SK-N-SH treated with all-trans-retinoic acid at 6 μM for 48 hours (cell line): ENCODE data around the gene LRRIQ1.

ENCODE experiments used
- ATAC-seq: fragments of 200-7000 bp; cut with Tn5 transposase; 3 replicates; pipeline ENCODE4 v1.9.1; 2020; ENCODE audit warnings: mild to moderate bottlenecking, moderate library complexity
- ARNTL ChIP-seq: fragments of 450-650 bp; formaldehyde crosslinking; IDR thresholded peaks from 2 replicates; pipeline ENCODE4 v1.5.0; 2020; ENCODE audit warnings: low read depth, mild to moderate bottlenecking, moderate library complexity, borderline replicate concordance
- BACH2 ChIP-seq: fragments of 250-450 bp; sonication (Bioruptor Pico); IDR thresholded peaks from 2 replicates; pipeline ENCODE4 v1.9.0; 2021; ENCODE audit warnings: mild to moderate bottlenecking, borderline replicate concordance
- CSDC2 ChIP-seq: fragments of 250-450 bp; sonication (Bioruptor Pico); IDR thresholded peaks from 2 replicates; pipeline ENCODE4 v1.5.0; 2020; ENCODE audit warnings: mild to moderate bottlenecking, moderate library complexity
- ESRRG ChIP-seq: fragments of 250-450 bp; sonication (Bioruptor Pico); IDR thresholded peaks from 2 replicates; pipeline ENCODE4 v1.6.1; 2021; ENCODE audit warnings: mild to moderate bottlenecking
- GLIS3 ChIP-seq: fragments of 250-450 bp; sonication (Bioruptor Pico); IDR thresholded peaks from 2 replicates; pipeline ENCODE4 v1.5.0; 2020; ENCODE audit warnings: mild to moderate bottlenecking, moderate library complexity
- ISL1 ChIP-seq: fragments of 250-450 bp; sonication (Bioruptor Pico); IDR thresholded peaks from 2 replicates; pipeline ENCODE4 v2.1.2; 2022; ENCODE audit warnings: mild to moderate bottlenecking, moderate library complexity
- OSR1 ChIP-seq: fragments of 250-450 bp; sonication (Bioruptor Pico); IDR thresholded peaks from 2 replicates; pipeline ENCODE4 v1.8.0; 2022; ENCODE audit warnings: moderate library complexity, mild to moderate bottlenecking, inconsistent platforms
- PPARA ChIP-seq: fragments of 250-450 bp; sonication (Bioruptor Pico); IDR thresholded peaks from 2 replicates; pipeline ENCODE4 v1.5.0; 2020; ENCODE audit warnings: mild to moderate bottlenecking, borderline replicate concordance
- RARB ChIP-seq: fragments of 250-450 bp; sonication (Bioruptor Pico); IDR thresholded peaks from 2 replicates; pipeline ENCODE4 v1.8.0; 2021; ENCODE audit warnings: mild to moderate bottlenecking, moderate library complexity
- SNAI2 ChIP-seq: fragments of 250-450 bp; sonication (Bioruptor Pico); IDR thresholded peaks from 2 replicates; pipeline ENCODE4 v1.5.0; 2020; ENCODE audit warnings: mild to moderate bottlenecking, moderate library complexity
- TCF4 ChIP-seq: fragments of 250-450 bp; sonication (Bioruptor Pico); IDR thresholded peaks from 2 replicates; pipeline ENCODE4 v1.8.0; 2021; ENCODE audit warnings: mild to moderate bottlenecking, moderate library complexity, borderline replicate concordance
- TOX ChIP-seq: fragments of 250-450 bp; sonication (Bioruptor Pico); IDR thresholded peaks from 2 replicates; pipeline ENCODE4 v1.8.0; 2021; ENCODE audit warnings: mild to moderate bottlenecking, moderate library complexity, borderline replicate concordance
- ZC3H10 ChIP-seq: fragments of 250-450 bp; sonication (Bioruptor Pico); IDR thresholded peaks from 2 replicates; pipeline ENCODE4 v1.5.1; 2021; ENCODE audit warnings: mild to moderate bottlenecking, moderate library complexity
- ZFP3 ChIP-seq: fragments of 250-450 bp; sonication (Bioruptor Pico); IDR thresholded peaks from 2 replicates; pipeline ENCODE4 v1.5.0; 2020; ENCODE audit warnings: mild to moderate bottlenecking, moderate library complexity
- ZFP30 ChIP-seq: fragments of 450-650 bp; formaldehyde crosslinking; IDR thresholded peaks from 2 replicates; pipeline ENCODE4 v1.5.0; 2022; ENCODE audit warnings: mild to moderate bottlenecking, moderate library complexity
- ZNF565 ChIP-seq: fragments of 450-650 bp; formaldehyde crosslinking; conservative IDR thresholded peaks from 2 replicates; pipeline ENCODE4 v1.5.0; 2020; ENCODE audit warnings: low read depth, mild to moderate bottlenecking, moderate library complexity
- ZNF70 ChIP-seq: fragments of 450-650 bp; formaldehyde crosslinking; IDR thresholded peaks from 2 replicates; pipeline ENCODE4 v1.5.0; 2020; ENCODE audit warnings: mild to moderate bottlenecking, moderate library complexity
- ZNF8 ChIP-seq: fragments of 450-650 bp; formaldehyde crosslinking; IDR thresholded peaks from 2 replicates; pipeline ENCODE4 v1.5.0; 2020; ENCODE audit warnings: mild to moderate bottlenecking, moderate library complexity
- TF ChIP-seq, protein P1 (sequence below): fragments of 250-450 bp; sonication (Bioruptor Pico); IDR thresholded peaks from 2 replicates; pipeline ENCODE4 v1.8.0; 2020; ENCODE audit warnings: mild to moderate bottlenecking, moderate library complexity, borderline replicate concordance
- TF ChIP-seq, protein P2 (sequence below): fragments of 250-450 bp; sonication (Bioruptor Pico); IDR thresholded peaks from 2 replicates; pipeline ENCODE4 v1.5.1; 2021; ENCODE audit warnings: mild to moderate bottlenecking, moderate library complexity
- TF ChIP-seq, protein P3 (sequence below): fragments of 250-450 bp; sonication (Bioruptor Pico); IDR thresholded peaks from 2 replicates; pipeline ENCODE4 v1.5.1; 2020; ENCODE audit warnings: low read depth, mild to moderate bottlenecking, moderate library complexity
- TF ChIP-seq, protein P4 (sequence below): fragments of 250-450 bp; sonication (Bioruptor Pico); IDR thresholded peaks from 2 replicates; pipeline ENCODE4 v1.8.0; 2021; ENCODE audit warnings: low read depth, mild to moderate bottlenecking, moderate library complexity, borderline replicate concordance

Gene LRRIQ1

DNA sequence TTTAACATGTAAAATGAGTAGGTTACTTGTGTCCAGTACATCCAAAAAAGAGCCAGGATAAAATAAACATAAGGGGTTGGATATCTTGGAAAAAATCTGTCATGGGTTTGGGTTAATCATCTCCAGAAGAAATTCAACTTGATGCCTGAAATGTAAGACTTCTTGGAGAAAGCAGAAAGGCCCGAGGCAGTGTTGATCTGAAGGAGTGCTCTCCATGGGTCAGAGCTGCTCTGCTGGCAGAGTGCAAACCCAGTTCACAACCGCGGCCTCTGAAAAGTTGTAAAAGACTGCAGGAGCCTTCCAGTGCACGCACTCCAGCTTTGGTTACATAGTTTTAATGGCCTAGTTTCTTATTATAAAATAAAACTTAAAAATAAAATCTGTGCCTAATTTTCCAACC is 146.5 kb downstream of the LRRIQ1 start:
- no peak for ATAC-seq
- no peak for TF ChIP-seq CSDC2
- no peak for TF ChIP-seq ZNF8 (CRISPR knock-in tag)
- no peak for TF ChIP-seq ZFP30 (CRISPR knock-in tag)
- TF ChIP-seq, protein P1, sequence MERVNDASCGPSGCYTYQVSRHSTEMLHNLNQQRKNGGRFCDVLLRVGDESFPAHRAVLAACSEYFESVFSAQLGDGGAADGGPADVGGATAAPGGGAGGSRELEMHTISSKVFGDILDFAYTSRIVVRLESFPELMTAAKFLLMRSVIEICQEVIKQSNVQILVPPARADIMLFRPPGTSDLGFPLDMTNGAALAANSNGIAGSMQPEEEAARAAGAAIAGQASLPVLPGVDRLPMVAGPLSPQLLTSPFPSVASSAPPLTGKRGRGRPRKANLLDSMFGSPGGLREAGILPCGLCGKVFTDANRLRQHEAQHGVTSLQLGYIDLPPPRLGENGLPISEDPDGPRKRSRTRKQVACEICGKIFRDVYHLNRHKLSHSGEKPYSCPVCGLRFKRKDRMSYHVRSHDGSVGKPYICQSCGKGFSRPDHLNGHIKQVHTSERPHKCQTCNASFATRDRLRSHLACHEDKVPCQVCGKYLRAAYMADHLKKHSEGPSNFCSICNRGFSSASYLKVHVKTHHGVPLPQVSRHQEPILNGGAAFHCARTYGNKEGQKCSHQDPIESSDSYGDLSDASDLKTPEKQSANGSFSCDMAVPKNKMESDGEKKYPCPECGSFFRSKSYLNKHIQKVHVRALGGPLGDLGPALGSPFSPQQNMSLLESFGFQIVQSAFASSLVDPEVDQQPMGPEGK (CRISPR knock-in tag): no peak
- TF ChIP-seq ESRRG (CRISPR knock-in tag): no peak
- no peak for TF ChIP-seq PPARA (CRISPR knock-in tag)
- no peak for TF ChIP-seq ZFP3 (CRISPR knock-in tag)
- TF ChIP-seq, protein P2, sequence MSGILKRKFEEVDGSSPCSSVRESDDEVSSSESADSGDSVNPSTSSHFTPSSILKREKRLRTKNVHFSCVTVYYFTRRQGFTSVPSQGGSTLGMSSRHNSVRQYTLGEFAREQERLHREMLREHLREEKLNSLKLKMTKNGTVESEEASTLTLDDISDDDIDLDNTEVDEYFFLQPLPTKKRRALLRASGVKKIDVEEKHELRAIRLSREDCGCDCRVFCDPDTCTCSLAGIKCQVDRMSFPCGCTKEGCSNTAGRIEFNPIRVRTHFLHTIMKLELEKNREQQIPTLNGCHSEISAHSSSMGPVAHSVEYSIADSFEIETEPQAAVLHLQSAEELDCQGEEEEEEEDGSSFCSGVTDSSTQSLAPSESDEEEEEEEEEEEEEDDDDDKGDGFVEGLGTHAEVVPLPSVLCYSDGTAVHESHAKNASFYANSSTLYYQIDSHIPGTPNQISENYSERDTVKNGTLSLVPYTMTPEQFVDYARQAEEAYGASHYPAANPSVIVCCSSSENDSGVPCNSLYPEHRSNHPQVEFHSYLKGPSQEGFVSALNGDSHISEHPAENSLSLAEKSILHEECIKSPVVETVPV (CRISPR knock-in tag): no peak
- TF ChIP-seq, protein P3, sequence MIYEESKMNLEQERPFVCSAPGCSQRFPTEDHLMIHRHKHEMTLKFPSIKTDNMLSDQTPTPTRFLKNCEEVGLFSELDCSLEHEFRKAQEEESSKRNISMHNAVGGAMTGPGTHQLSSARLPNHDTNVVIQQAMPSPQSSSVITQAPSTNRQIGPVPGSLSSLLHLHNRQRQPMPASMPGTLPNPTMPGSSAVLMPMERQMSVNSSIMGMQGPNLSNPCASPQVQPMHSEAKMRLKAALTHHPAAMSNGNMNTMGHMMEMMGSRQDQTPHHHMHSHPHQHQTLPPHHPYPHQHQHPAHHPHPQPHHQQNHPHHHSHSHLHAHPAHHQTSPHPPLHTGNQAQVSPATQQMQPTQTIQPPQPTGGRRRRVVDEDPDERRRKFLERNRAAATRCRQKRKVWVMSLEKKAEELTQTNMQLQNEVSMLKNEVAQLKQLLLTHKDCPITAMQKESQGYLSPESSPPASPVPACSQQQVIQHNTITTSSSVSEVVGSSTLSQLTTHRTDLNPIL (CRISPR knock-in tag): no peak
- TF ChIP-seq GLIS3: no peak
- TF ChIP-seq, protein P4, sequence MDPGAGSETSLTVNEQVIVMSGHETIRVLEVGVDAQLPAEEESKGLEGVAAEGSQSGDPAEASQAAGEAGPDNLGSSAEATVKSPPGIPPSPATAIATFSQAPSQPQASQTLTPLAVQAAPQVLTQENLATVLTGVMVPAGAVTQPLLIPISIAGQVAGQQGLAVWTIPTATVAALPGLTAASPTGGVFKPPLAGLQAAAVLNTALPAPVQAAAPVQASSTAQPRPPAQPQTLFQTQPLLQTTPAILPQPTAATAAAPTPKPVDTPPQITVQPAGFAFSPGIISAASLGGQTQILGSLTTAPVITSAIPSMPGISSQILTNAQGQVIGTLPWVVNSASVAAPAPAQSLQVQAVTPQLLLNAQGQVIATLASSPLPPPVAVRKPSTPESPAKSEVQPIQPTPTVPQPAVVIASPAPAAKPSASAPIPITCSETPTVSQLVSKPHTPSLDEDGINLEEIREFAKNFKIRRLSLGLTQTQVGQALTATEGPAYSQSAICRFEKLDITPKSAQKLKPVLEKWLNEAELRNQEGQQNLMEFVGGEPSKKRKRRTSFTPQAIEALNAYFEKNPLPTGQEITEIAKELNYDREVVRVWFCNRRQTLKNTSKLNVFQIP (CRISPR knock-in tag): no peak
- TF ChIP-seq ZC3H10: no peak

DNA sequence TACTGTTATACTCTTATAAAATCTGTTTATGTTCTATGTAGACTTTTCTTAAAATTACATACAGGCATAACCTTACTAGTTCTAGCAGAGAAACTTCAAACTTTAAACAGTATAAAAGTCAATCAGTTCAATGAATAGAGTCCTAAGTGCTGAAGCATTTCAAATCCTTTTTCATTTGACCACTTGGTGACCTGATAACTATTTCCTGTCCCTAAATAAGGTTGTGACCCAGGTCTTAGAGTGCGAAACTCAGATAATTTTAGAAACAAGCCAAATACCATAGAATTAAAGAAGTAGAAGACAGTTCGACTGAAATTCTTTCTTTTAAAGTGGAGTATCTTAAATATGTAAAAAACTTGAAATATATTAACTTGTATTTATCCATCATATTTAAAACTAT is 147.7 kb downstream of the LRRIQ1 start:
- no peak for ATAC-seq
- no peak for TF ChIP-seq TOX (CRISPR knock-in tag)
- no peak for TF ChIP-seq CSDC2
- no peak for TF ChIP-seq GLIS3
- TF ChIP-seq OSR1: no peak
- no peak for TF ChIP-seq ARNTL (CRISPR knock-in tag)
- no peak for TF ChIP-seq RARB (CRISPR knock-in tag)
- TF ChIP-seq, protein P4 (CRISPR knock-in tag): no peak
- TF ChIP-seq ISL1: no peak
- no peak for TF ChIP-seq ZNF8 (CRISPR knock-in tag)
- no peak for TF ChIP-seq TCF4
- TF ChIP-seq ZNF70 (CRISPR knock-in tag): no peak
- TF ChIP-seq, all 23 proteins: peak for 0

DNA sequence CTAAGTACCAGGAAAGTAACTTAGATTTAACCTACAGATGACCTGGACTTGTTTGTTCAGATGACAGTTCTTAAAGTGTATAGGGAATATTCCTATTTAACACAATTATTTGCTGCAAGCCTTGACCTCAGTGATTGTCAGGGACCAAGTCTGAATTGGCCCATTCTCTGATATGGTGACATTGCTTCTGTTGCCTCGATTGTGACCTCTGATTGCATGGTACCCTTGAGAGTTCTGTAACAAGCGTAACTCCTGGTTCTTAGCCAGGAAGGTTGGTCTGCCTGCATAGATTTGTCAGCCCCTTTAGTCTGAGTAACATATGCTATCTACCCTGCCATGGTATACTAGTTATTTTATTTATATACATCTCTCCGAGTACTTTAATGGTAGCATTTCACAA is 150.1 kb downstream of the LRRIQ1 start:
- ATAC-seq: no peak
- TF ChIP-seq ZFP3 (CRISPR knock-in tag) (no peak), BACH2 (CRISPR knock-in tag) (no peak), ZNF565 (CRISPR knock-in tag) (no peak), ZC3H10 (no peak), PPARA (CRISPR knock-in tag) (no peak), ZNF8 (CRISPR knock-in tag) (no peak), CSDC2 (no peak), TCF4 (no peak), SNAI2 (CRISPR knock-in tag) (no peak), ZNF70 (CRISPR knock-in tag) (no peak), ISL1 (no peak)
- TF ChIP-seq, protein P3 (CRISPR knock-in tag): no peak
- TF ChIP-seq, protein P2 (CRISPR knock-in tag): no peak
- TF ChIP-seq, protein P4 (CRISPR knock-in tag): no peak
